ENCODE measurements around the gene FLNC.

- TF ChIP-seq, protein P1, sequence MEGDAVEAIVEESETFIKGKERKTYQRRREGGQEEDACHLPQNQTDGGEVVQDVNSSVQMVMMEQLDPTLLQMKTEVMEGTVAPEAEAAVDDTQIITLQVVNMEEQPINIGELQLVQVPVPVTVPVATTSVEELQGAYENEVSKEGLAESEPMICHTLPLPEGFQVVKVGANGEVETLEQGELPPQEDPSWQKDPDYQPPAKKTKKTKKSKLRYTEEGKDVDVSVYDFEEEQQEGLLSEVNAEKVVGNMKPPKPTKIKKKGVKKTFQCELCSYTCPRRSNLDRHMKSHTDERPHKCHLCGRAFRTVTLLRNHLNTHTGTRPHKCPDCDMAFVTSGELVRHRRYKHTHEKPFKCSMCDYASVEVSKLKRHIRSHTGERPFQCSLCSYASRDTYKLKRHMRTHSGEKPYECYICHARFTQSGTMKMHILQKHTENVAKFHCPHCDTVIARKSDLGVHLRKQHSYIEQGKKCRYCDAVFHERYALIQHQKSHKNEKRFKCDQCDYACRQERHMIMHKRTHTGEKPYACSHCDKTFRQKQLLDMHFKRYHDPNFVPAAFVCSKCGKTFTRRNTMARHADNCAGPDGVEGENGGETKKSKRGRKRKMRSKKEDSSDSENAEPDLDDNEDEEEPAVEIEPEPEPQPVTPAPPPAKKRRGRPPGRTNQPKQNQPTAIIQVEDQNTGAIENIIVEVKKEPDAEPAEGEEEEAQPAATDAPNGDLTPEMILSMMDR (conservative IDR thresholded peaks at IDR 0.05; ENCODE audit: low read depth, low read length): no peak
- TF ChIP-seq MXI1 (IDR thresholded peaks at IDR 0.05; ENCODE audit: borderline replicate concordance, low read depth, low read length): no peak
- no peak for TF ChIP-seq POLR2A (IDR thresholded peaks at IDR 0.05; ENCODE audit: low read depth, low read length)
- TF ChIP-seq CEBPB (IDR thresholded peaks at IDR 0.05; ENCODE audit: low read depth, low read length): no peak
- no peak for TF ChIP-seq SMC3 (IDR thresholded peaks at IDR 0.05; ENCODE audit: low read depth, low read length)
- no peak for TF ChIP-seq RAD21 (IDR thresholded peaks at IDR 0.05; ENCODE audit: low read length)
- no peak for TF ChIP-seq USF2 (IDR thresholded peaks at IDR 0.05; ENCODE audit: low read depth, low read length)
- no peak for TF ChIP-seq MAZ (IDR thresholded peaks at IDR 0.05; ENCODE audit: borderline replicate concordance, low read depth, low read length)
- no peak for TF ChIP-seq FOS (IDR thresholded peaks at IDR 0.05; ENCODE audit: low read depth, low read length)
Measured at GRCh38 chr7:128835231-128835751, 5.1 kb downstream of the FLNC start.

All from IMR-90 (cell line).